HG03159 (cell line): ENCODE measurements around the gene CLN3.
"Not testable (repeated sequence)": the region's sequence is repeated elsewhere in the genome, so short reads cannot be mapped to it uniquely, and the experiment has no call there.

ENCODE experiments used
- ATAC-seq: cut with Tn5 transposase; IDR thresholded peaks from one replicate; pipeline ENCODE4 v1.9.1; 2021; ENCODE audit warnings: mild to moderate bottlenecking, moderate library complexity; ENCODE audit not compliant: unreplicated experiment

Gene CLN3

DNA sequence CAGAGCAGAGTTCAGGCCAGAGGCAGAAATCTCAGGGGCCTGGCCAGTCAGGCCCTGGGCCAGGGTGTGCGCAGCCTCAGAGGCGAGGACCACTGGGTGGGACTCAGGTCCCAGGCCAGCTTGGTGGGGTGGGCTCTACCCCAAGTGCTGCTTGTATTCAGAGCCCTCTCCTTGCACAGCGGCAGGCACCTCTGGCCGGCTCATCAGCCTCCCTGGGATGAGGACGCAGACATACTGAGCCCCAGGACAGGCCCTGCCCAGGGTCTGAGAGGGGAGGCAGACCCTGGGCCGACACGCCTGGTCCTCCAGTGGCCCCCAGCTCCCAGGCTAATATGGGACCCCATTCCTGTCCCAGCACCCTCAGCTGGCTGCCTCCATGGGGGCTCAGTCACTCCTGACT lies 22.4 kb upstream of the CLN3 start:
- ATAC-seq, result no peak

DNA sequence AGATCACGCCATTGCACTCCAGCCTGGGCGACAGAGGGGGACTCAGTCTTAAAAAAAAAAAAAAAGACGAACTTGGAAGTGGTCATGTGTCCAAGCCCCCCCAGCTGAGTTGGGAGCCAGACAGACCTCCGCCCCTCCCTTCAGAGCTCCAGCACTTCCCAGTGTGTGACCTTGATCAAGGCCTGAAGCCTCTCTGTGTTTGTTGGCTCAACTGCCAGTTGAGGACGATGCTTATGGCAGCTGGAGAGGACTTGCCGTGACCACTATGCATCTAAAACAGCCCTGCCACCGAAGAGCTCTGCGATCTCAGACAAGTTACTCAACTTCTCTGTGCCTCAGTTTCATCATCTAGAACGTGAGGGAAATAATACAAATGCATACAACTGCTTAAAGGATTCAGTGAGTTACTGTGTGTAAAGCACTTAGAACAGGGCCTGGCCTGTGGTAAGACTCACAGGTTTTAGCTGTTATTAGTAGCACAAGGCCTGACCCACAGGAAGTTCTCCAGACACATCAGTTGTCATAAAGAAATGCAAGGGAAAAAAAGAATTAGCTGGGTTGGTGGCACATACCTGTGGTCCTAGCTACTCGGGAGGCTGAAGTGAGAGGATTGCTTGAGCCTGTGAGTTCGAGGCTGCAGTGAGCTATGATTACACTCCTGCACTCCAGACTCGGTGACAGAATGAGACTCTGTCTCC lies 21.8 kb upstream of the CLN3 start:
- ATAC-seq, result no peak

DNA sequence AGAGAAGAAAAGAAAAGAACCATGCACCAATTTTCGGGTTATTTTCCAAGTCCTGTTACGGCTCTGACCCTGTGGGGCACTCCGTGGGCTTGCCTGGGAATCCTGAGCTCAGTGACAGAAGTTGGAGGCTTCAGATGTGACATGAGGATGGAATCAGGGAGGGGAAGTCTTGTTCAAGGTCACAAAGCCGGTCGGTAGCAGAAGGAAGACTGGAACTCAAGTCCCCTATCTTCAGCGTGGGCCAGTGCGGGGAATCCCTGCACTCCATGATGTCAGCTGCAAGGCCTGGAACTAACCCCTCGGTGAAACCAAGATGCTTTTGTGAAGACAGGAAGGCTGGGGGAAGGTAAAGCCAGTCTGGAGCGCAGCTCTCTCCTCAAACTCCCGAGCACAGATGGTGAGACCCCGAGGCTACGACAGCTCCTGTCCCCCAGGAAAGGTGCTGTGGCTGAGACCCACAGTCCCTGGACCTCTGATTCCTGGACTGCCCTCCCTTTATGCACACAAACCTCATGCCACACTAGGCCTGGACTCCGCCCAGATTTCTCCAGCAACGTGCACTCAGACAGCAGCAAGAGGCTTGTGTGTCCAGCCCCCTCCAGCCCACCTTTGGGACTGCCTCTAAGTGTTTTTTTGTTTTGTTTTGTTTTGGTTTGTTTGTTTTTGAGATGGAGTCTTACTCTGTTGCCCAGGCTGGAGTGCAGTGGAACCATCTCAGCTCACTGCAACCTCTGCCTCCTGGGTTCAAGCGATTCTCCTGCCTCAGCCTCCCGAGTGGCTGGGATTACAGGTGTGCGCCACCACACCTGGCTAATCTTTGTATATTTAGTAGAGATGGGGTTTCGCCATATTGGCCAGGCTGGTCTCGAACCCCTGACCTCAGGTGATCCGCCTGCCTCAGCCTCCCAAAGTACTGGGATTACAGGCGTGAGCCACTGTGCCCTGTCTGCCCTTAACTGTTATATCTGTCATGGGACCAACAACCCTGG lies 20.2 kb upstream of the CLN3 start:
- no peak for ATAC-seq

DNA sequence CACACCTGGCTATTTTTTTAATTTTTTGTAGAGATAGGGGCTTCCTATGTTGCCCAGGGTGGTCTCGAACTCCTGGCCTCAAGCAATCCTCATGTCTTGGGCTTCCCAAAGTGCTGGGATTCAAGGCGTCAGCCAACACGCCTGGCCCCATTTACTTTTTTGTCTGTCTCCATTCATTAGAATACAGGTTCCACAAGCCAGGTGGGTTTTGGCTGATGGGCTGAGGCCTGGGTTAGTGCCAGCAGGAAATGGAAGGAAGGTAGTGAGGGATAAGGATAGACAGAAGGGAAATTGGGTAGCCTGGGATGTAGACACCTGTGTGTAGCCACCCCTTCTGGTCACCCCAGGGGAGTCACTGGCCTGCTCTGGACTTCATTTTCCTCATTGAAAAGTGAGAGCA lies 19.2 kb upstream of the CLN3 start:
- ATAC-seq, result no peak

DNA sequence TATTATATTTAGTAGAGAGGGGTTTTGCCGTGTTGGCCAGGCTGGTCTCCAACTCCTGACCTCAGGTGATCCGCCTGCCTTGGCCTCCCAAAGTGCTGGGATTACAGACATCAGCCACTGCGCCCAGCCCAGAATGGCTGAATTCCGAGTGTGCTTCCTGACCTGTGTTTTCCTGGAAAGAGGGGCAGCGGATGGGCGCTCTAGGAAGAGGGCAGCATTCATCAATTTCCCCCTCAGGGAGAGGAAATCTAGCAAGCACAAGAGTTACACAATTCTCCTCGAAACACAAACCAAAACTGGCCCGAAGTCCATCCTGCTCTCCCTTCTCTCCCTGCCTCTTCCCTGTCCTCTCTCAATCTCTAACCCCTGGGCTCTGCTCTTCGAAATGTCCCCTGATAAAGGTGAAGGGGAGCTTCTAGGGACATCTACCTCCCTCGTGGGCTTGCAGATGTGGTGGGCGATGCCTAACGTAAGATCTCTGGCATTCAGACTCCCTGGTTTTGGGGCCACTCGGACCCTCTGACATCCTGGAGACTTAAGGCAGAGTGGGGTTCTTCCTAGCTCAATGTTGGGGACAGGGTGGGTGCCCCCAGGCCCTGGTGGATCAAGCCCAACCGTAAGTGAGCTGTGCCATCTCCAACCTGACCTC lies 13.7 kb upstream of the CLN3 start:
- ATAC-seq, result no peak

DNA sequence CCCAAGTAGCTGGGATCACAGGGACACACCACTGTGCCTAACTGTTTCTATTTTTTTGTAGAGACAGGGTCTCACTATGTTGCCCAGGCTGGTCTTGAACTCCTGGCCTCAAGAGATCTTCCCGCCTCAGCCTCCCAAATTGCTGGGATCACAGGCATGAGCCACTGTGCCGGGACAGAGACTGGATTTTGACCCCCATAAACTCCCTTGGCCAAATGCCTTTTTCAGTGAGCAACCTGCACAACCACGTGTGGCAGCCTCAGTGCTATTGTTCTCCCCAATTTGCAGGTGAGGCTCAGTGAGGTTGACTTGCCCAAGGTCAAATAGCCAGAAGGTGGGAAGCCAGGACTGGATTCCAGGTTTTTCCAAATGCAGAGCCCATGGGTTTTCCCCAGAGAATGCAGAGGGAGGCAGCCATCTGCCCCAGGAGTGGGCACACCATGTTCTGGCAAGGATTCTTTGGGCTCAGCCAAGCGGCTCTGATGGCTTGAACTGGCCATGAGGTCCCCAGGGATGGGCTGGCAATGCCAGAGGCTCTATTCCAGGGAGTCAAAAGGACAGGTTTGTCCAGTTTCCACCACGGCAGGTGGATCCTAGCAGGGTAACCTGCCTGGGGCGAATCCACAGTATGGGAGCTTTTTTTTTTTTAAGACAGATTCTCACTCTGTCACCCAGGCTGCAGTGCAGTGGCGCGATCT lies 13.0 kb upstream of the CLN3 start:
- no peak for ATAC-seq

DNA sequence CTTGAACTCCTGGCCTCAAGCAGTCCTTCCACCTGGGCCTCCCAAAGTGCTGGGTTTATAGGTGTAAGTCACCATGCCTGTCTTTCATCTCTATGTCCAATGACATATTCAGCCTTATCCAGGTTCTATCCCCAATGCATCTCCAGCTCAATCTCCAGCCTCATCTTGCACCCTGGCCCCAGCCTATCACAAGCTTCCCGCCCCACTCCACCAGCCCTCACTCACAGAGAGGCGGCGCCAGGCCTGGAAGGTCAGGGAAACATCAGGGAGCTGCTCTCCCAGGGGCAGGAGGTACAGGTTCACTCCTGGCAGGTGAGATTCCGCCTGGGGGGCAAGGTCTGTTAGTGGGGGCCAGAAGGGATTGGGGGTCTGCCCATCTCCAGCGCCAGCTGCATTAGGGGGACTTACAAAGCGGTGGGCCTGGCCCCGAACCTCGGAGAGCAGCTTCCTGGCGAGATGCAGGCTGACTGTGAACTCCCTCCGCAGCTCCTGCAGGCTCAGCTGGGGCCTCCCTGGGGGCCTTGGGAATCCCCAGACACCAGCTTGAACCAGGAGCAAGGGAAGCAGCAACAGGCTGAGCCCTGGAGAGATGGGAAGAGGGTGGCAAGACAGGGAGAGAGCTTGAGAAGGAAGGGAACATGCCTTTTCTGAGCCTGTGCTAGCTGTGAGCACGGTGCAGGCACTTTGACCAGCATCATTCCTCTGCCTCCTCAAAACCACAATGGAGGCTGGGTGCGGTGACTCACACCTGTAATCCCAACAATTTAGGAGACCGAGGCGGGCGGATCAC lies 11.8 kb upstream of the CLN3 start:
- ATAC-seq, result no peak

DNA sequence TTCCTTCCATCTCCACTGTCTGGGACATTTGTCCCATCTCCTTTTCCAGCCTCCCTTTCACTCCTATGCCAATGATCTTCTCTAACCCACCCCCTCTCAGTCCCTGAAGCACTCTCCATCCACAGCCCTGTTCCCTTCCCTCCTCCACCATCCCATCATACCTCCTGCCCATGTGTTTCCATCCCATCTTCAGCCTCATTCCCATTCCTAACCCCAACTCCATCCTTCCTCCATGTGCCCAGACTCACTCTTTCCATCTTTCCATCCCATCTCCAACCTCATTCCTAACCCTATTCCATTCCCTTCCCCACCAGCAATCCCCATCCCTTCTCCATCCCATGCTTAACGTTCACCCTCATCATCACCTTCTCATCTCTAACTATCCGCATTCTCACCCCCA lies 10.4 kb upstream of the CLN3 start:
- no peak for ATAC-seq

DNA sequence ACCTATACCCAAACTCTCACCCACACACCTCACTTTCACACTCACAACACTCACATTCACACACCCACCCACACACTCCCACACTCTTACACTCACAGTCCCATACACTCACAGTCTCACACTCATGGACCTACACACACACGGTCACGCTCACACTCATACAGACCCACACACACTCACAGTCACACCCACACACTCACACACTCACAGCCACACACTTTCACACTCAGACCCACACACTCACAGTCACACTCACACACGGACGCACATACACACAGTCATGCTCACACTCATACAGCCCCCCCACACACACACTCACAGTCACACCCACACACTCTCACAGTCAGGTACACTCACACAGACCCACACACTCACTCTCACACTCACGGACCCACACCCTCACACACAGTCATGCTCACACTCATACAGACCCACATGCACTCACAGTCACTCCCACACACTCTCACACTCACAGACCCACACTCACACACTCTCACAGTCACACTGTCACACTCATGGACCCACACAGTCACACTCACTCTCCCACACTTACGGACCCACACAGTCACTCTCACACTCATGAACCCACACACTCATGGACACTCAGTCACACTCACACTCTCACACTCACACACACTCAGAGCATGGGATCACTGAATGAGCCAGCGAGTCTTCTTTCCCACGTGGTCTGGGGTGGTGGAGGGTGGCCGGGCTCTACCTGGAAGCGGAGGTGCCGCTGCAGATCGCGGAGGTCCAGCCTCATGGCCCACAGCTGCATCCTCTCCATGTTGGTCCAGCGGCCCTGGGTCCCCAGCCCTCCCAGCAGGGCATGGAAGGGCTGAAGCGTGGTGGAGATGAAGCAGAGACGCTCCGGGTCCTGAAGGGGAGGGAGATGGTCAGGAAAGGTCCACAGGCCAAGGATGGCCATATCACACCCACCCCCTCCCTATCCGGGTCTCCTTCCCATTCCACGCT lies 9.7 kb upstream of the CLN3 start:
- no peak for ATAC-seq

DNA sequence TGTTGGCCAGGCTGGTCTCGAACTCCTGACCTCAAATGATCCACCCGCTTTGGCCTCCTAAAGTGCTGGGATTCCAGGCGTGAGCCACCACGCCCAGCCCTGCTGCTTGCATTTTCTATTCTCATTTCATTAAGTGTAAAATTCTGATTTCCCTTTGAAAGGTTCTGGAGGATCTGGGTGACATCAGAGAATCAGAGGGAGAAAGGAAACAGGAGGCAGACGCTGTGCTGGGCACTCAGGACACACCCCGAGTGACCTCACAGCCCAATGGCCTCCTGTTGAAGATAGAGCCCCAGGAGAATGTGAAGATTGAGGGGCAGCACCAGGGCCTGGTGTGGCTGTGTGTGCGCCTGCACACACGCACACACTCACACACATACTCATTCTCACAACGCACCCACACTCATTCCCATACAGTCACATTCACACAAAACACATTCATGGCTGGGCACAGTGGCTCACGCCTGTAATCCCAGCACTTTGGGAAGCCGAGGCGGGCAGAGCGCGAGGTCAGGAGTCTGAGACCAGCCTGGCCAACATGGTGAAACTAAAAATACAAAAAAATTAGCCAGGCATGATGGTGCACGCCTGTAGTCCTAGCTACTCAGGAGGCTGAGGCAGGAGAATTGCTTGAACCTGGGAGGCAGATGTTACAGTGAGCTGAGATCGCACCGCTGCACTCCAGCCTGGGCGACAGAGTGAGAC lies 8.8 kb upstream of the CLN3 start:
- not testable (repeated sequence) for ATAC-seq

DNA sequence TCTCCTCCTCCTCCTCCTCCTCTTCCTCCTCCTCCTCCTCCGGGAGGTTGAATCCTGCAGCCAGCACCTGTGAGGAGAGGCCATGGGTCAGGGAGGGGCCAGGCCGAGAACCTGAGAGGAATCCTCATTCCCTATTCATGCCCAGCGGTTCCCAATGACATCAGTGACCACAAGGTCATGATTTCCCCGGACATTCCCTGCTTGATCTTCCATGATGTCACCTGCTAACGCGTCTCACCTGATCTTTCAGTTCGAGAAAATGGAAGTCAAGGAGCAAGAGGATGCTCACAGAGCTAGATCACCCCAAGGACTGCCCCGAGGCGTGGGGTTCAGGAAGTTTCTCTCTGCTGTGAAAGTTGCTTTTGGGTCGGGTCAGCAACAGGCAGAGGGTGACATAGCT lies 8.0 kb upstream of the CLN3 start:
- no peak for ATAC-seq

DNA sequence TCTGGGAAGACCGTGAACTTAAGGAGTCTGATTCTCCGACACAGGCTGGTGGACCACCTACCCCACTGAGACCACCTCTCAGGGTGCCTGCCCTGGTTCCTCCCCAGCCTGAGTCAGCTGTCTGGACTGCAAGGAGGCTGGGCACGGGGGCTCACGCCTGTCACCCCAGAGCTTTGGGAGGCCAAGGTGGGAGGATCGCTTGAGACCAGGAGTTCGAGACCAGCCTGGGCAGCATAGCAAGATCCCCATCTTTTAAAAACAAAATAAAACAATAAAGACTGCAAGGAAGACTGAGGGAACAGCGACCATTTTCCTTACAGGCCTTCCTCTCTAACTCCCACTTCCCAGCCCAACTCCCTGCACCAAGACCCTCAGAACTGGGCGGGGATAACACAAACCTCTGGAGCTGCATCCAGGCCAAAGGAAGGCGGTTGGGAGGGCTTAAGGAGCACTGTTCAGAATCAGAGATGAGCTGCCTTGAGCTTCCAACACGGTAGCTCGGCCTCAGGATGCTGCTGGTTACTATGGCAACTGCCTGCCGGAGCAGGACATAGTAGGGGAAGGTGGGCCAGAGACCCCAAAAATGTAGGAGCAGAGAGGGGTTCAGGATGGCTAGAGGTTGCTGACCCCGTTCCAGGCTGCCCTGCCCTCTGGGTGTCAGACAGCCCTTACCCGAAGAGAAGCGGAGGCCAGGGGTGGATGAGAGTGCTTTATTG lies 7.0 kb upstream of the CLN3 start:
- ATAC-seq, result no peak

DNA sequence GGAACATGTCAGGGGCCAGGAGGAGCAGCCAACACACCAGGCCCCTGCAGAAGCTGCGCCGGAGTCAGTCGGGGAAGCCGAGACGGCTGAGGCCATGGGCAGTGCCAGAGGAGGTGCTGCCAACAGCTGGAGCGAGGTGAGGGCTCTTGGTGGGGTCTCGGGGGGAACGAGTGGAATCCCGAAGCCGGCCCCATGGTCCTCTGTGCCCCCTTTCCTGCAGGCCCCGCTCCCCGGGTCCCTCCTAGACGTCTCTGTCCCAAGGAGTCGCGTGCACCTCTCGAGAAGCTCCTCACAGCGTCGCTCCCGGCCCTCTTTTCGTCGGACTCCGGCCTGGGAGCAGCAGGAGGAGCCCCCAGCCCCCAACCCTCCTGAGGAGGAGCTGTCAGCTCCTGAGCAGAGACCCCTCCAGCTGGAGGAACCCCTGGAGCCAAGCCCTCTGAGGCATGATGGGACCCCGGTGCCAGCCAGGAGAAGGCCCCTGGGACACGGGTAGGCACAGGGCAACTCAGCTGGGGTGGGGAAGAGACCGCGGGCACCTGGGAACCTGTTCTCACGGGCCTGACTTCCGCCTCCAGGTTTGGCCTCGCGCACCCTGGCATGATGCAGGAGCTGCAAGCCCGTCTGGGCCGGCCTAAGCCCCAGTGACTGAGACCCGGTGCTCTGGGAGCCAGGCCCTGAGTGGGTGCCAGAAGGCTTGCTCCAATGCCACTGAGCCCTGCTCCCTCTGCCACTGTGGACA lies 6.2 kb upstream of the CLN3 start:
- ATAC-seq, result no peak

DNA sequence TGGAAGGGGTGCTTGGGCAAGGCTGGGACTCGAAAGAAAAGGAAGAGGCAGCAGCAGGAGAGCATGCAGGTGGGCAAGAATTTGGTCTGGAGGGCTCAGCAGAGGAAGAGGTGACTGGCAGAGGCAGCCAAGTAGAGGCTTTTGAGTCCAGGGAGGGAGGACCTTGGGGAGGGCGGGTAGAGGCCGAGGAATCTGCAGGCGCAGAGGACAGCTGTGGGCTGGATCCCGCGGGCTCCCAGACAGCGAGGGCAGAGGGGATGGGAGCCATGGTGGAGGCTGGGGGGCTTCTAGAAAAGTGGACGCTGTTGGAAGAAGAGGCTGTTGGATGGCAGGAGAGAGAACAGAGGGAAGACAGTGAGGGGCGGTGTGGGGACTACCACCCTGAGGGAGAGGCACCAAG lies 5.5 kb upstream of the CLN3 start:
- no peak for ATAC-seq

DNA sequence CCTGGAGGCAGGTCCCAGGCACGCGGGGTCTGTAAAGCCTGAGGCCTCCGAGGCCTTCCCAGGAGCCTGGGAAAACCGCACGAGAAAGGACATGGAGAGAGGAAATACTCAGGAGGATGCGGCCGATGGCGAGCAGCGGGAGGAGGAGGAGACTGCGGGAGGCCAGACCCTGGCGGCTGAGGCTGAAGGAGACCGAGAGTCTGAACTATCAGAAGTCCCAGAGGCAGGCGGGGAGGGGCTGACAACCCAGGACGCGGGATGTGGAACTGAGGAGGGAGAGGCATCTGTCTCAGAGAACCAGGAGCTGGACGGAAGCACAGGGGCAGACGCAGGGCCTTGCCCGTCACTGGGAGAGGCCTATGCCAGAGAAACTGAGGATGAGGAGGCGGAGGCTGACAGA lies 5.0 kb upstream of the CLN3 start:
- ATAC-seq, result no peak

DNA sequence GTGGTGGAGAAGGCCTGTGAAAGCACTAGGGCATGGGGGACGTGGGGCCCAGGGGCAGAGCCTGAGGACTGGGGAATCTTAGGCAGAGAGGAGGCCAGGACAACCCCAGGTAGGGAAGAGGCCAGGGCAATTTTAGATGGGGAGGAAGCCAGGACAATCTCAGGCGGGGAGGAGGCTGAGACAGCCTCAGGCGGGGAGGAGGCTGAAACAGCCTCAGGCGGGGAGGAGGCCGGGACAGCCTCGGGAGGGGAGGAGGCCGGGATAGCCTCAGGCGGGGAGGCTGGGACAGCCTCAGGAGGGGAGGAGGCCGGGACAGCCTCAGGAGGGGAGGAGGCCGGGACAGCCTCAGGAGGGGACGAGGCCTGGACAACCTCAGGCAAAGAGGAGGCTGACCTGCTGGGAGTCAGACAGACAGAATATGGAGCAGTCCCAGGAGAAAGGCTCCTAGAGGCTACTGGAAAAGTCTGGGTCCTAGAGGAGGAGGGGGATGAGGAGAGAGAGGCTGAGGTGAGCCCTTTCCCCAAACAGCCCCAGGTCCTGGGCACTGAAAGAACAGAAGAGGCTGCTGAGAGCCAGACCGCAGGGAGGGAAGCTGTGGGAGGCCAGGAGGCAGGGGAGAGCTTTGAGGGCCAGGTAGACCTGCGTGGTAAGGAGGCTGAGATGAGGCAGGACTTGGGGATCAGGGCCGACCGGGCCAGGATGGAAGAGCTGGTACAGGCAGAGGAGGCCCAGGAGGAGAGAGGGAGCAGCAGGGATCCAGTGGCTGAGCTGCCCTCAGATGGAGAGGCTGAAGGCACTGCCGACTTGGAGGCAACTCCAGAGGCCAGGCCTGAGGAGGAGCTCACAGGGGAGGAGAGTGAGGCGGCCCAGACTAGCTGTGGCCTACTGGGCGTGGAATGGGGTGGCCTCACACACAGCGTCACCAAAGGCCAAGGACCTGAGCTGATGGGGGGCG lies 4.2 kb upstream of the CLN3 start:
- ATAC-seq, result no peak
